CD4-positive, alpha-beta T cell (primary cell): ENCODE data around the gene OR52A5. TPM values are rescaled to one million over a fixed set of nuclear protein-coding genes. Genes with fewer than 3 reads are reported as not detected.

Source experiments
- ATAC-seq: fragments of 200-7000 bp; cut with Tn5 transposase; one replicate; pipeline ENCODE4 v1.10.0; 2022; ENCODE audit warnings: mild to moderate bottlenecking; ENCODE audit not compliant: poor library complexity
- CTCF ChIA-PET: fragments of 350-600 bp; sonication (Branson Sonifier 250); formaldehyde crosslinking; loops from one replicate; lab custom pipeline; 2021; ENCODE audit warnings: antibody characterized with exemption, inconsistent platforms; lab: Charles Lee
- POLR2A ChIA-PET: fragments of 350-600 bp; sonication (Branson Sonifier 250); formaldehyde crosslinking; loops from one replicate; lab custom pipeline; 2021; ENCODE audit warnings: antibody characterized with exemption, inconsistent platforms; lab: Charles Lee
- DNase-seq, 14 experiments: peaks; one replicate each; pipeline ENCODE4 v3.0.0-alpha.2; 2013 to 2020; ENCODE audit warnings: mixed read lengths in 2 of 14
- H3K27ac ChIP-seq, 2 donors: one replicate each; pipeline versions ENCODE4 v1.5.1 to v1.7.0; 2013; ENCODE audit warnings: low read length in 2 of 2, low read depth in 1 of 2, mild to moderate bottlenecking in 1 of 2
- H3K27me3 ChIP-seq, 2 experiments: 1 replicate in 1 of 2; 2 replicates in 1 of 2; pipeline versions ENCODE4 v1.6.1 to v1.7.0; 2013; ENCODE audit warnings: low read length in 2 of 2, control low read depth in 1 of 2, mild to moderate bottlenecking in 1 of 2, moderate library complexity in 1 of 2; ENCODE audit not compliant: insufficient read depth in 2 of 2, control insufficient read depth in 1 of 2
- H3K36me3 ChIP-seq: one replicate; pipeline ENCODE4 v1.6.1; 2013; ENCODE audit warnings: low read length, control low read depth; ENCODE audit not compliant: insufficient read depth
- H3K4me1 ChIP-seq: one replicate; pipeline ENCODE4 v1.6.1; 2013; ENCODE audit warnings: low read length, control low read depth; ENCODE audit not compliant: insufficient read depth
- H3K4me3 ChIP-seq: one replicate; pipeline ENCODE4 v1.5.1; 2013; ENCODE audit warnings: mild to moderate bottlenecking, low read length, moderate library complexity
- H3K9me3 ChIP-seq, 2 experiments: 1 replicate in 1 of 2; 2 replicates in 1 of 2; pipeline versions ENCODE4 v1.6.1 to v1.7.0; 2013; ENCODE audit warnings: low read length in 2 of 2, mild to moderate bottlenecking in 2 of 2, control low read depth in 1 of 2, moderate library complexity in 1 of 2; ENCODE audit not compliant: control insufficient read depth in 1 of 2, insufficient read depth in 1 of 2
- H3K27ac Mint-ChIP-seq: one replicate; pipeline ENCODE4 v1.8.0; 2020; ENCODE audit warnings: mixed read lengths
- H3K27me3 Mint-ChIP-seq: one replicate; pipeline ENCODE4 v1.8.0; 2021; ENCODE audit warnings: mixed read lengths
- H3K36me3 Mint-ChIP-seq: one replicate; pipeline ENCODE4 v1.8.0; 2021; ENCODE audit warnings: low read depth, mixed read lengths
- H3K4me1 Mint-ChIP-seq: one replicate; pipeline ENCODE4 v1.8.0; 2021; ENCODE audit warnings: low read depth, mixed read lengths
- H3K4me3 Mint-ChIP-seq: one replicate; pipeline ENCODE4 v1.8.0; 2020; ENCODE audit warnings: mild to moderate bottlenecking, mixed read lengths
- H3K9me3 Mint-ChIP-seq: one replicate; pipeline ENCODE4 v1.8.0; 2020; ENCODE audit warnings: mixed read lengths
- CTCF ChIP-seq: fragments of 200-600 bp; IDR thresholded peaks from one replicate; pipeline ENCODE4 v1.8.0; 2022; ENCODE audit warnings: antibody characterized with exemption, mild to moderate bottlenecking
- intact Hi-C, 2 experiments: fragments of 100-400 bp; cut with DNase I in 1 of 2; cut with micrococcal nuclease in 1 of 2; formaldehyde crosslinking; loops; one replicate each; pipeline versions ENCODE4 v1.15.1 to v1.9.0; 2023 to 2025; cut with DNase I, micrococcal nuclease
- polyA plus RNA-seq, 2 donors: library from polyadenylated mRNA; unstranded; fragments of 120-200 nt; gene quantifications; one replicate each; pipeline ENCODE4 v1.2.1, GENCODE V29; 2013
- total RNA-seq, 174 experiments: library from RNA in 2 of 174; stranded (reverse) in 2 of 174; gene quantifications; one replicate each; pipeline ENCODE4 v1.2.3 and lab custom pipeline; 2021 to 2026

OR52A5 gene
- total RNA-seq (not detected), total RNA-seq (lab: John Stamatoyannopoulos, UW) (0 to 0.11 (median 0) reads per million in 172 experiments)
- 0.67 TPM for polyA plus RNA-seq (2013, experiment 1 of 2)
- not detected for polyA plus RNA-seq (2013, experiment 2 of 2)

DNA sequence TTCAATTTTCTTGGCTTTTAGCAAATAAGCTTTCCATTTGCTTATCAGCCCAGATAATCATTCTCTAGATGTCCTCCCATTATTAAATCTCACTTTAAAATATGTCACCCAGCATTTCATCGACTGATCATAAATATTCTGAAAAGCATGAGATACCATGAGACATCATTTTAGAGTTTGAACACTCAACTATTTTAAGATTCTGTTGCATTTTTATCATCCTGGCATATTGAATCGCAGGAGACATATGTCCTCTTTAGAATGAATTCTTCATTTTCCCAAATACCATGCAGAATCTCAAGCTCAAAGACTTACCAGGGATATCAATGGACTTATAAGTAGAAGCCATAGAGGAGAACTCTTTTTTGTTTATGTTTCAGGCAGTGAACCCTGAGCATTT, at the start of gene OR52A5:
Gene OR52A5 (minus strand): TSS at position 361 of the 400 bp plus-strand sequence. CDS start 5,714 bp downstream, outside the sequence.
- POLR2A ChIA-PET: no interaction called here
- H3K4me3 ChIP-seq: no peak within 1 kb of the TSS
- CTCF ChIA-PET: no interaction called here

DNA sequence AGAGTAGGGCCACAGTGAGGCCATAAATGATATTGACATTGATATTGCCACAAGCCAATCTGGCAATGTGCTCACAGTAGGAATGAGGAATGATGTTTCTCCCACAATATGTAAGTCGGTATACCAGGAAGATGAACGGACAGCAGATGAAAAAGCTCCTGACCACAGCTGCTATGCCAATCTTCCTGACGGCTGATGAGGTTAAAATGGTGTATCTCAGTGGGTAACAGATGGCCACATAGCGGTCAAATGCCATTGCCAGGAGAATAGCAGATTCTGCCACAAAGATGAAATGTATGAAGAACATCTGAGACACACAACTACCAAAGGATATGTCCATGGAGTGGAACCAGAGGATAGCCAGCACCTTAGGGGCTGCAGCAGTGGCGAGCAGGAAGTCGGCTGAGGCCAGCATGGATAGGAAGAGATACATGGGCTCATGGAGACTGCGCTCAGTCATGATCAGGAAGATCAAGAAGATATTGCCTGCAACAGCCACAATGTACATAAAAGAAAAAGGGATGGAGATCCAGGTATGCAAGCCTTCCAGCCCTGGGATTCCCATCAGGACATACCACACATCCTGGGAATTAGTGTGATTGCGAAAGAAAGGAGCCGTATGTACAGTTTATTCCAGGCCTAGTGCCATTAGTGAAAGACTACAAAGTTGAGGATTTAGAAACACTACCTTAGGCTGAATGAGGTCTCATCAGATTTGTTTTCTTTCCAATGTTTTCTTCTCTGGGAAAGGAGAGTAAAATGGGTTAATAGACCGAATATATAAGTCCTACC, 40.1 kb upstream of the OR52A5 start:
- H3K4me1 ChIP-seq: no peaks in the 10 kb centered on the region
- H3K36me3 ChIP-seq: no peaks in the 10 kb centered on the region
- H3K4me3 Mint-ChIP-seq: no peak overlapping the region
- intact Hi-C loops: no loop called here
- ATAC-seq (no peak), DNase-seq (no peak)
- H3K27me3 Mint-ChIP-seq: no peaks in the 10 kb centered on the region
- TF ChIP-seq CTCF: no peak
- ChIA-PET POLR2A (no interaction called here), CTCF (no interaction called here)
- H3K4me3 ChIP-seq: no peak overlapping the region
- H3K36me3 Mint-ChIP-seq: no peaks in the 10 kb centered on the region
- no peaks in the 10 kb centered on the region for H3K9me3 ChIP-seq
- no peak overlapping the region for H3K27ac Mint-ChIP-seq
- no peaks in the 10 kb centered on the region for H3K4me1 Mint-ChIP-seq
- H3K27ac ChIP-seq: no peak overlapping the region
- no peaks in the 10 kb centered on the region for H3K9me3 Mint-ChIP-seq
- H3K27me3 ChIP-seq: no peaks in the 10 kb centered on the region

More for the DNA sequence above, at the start of gene OR52A5:
- intact Hi-C loops: no loop called here
- H3K27ac Mint-ChIP-seq: no peak within 1 kb of the TSS
- no peak within 1 kb of the TSS for H3K27ac ChIP-seq
- no peak within 1 kb of the TSS for H3K4me3 Mint-ChIP-seq
- H3K4me1 Mint-ChIP-seq: no peaks in the 10 kb centered on the region
- H3K4me1 ChIP-seq: no peaks in the 10 kb centered on the region
- no peaks in the 10 kb centered on the region for H3K9me3 Mint-ChIP-seq
- ATAC-seq: no peak
- H3K27me3 Mint-ChIP-seq: peaks cover 5% of the 10 kb centered on the region
- no peak for DNase-seq
- H3K36me3 ChIP-seq: no peaks in the 10 kb centered on the region
- H3K36me3 Mint-ChIP-seq: no peaks in the 10 kb centered on the region
- H3K9me3 ChIP-seq: no peaks in the 10 kb centered on the region
- TF ChIP-seq CTCF: no peak
- H3K27me3 ChIP-seq: peaks cover 0 to 3% of the 10 kb centered on the region in 2 experiments

- no peak overlapping the region for H3K4me3 Mint-ChIP-seq
- H3K27ac Mint-ChIP-seq: no peak overlapping the region
- ATAC-seq (no peak), DNase-seq (no peak)
- no peaks in the 10 kb centered on the region for H3K9me3 Mint-ChIP-seq
- ChIA-PET CTCF (no interaction called here), POLR2A (no interaction called here)
- no peaks in the 10 kb centered on the region for H3K36me3 Mint-ChIP-seq
- no peaks in the 10 kb centered on the region for H3K4me1 ChIP-seq
- intact Hi-C loops: no loop called here
- no peak overlapping the region for H3K4me3 ChIP-seq
- H3K27me3 Mint-ChIP-seq: no peaks in the 10 kb centered on the region
- H3K27me3 ChIP-seq: no peaks in the 10 kb centered on the region
- no peak overlapping the region for H3K27ac ChIP-seq
- no peaks in the 10 kb centered on the region for H3K9me3 ChIP-seq
- TF ChIP-seq CTCF: no peak
- no peaks in the 10 kb centered on the region for H3K36me3 ChIP-seq
- no peaks in the 10 kb centered on the region for H3K4me1 Mint-ChIP-seq
These were observed 36.8 kb upstream of the OR52A5 start for GRCh38 chr11:5174934-5175333.
